ENCODE measurements around the gene SYNPR. TPM values are rescaled to one million over a fixed set of nuclear protein-coding genes. Genes with fewer than 3 reads are reported as not detected.
A peak's percentile ranks its signal among the peaks of the same experiment; 100 is the strongest.

Gene SYNPR
- total and polyA plus RNA-seq, 7 donors, result 0.16 to 1.4 (median 0.32) TPM; not detected in 2

GRCh38 chr3:63328365-63328764 lies 50.3 kb downstream of the SYNPR start:
- Histone ChIP-seq H3K27me3 (no peaks in the 10 kb centered on the region), H3K4me1 (peaks cover 0 to 6% (median 0%) of the 10 kb centered on the region in 4 donors), H3K9me3 (no peaks in the 10 kb centered on the region), H3K36me3 (no peaks in the 10 kb centered on the region), H3K27ac (no peak overlapping the region), H3K4me3 (no peak overlapping the region)
- TF ChIP-seq POLR2A (IDR thresholded peaks at IDR 0.05) (no peak), CTCF (IDR thresholded peaks at IDR 0.05) (no peak), POLR2AphosphoS5 (IDR thresholded peaks at IDR 0.05) (no peak), EP300 (IDR thresholded peaks at IDR 0.05) (no peak)
- intact Hi-C loops (cut with DNase I), result no loop called here
- DNase-seq, result no peak

GRCh38 chr3:63331520-63331919 lies 53.4 kb downstream of the SYNPR start:
- no peaks in the 10 kb centered on the region for H3K9me3 ChIP-seq
- intact Hi-C loops (cut with DNase I), result no loop called here
- TF ChIP-seq EP300 (IDR thresholded peaks at IDR 0.05) (no peak), POLR2A (IDR thresholded peaks at IDR 0.05) (no peak), CTCF (IDR thresholded peaks at IDR 0.05) (no peak), POLR2AphosphoS5 (IDR thresholded peaks at IDR 0.05) (no peak)
- H3K4me3 ChIP-seq, result no peak overlapping the region
- no peak for DNase-seq
- 85 to 88% methylated on average over 3 of the region's 3 CpGs for WGBS, 2 donors
- H3K36me3 ChIP-seq, result no peaks in the 10 kb centered on the region
- H3K4me1 ChIP-seq, result peaks cover 0 to 6% (median 0%) of the 10 kb centered on the region in 4 donors
- H3K27me3 ChIP-seq, result no peaks in the 10 kb centered on the region
- no peak overlapping the region for H3K27ac ChIP-seq

- Histone ChIP-seq H3K27ac (no peak overlapping the region), H3K4me3 (no peak overlapping the region), H3K9me3 (no peaks in the 10 kb centered on the region), H3K36me3 (no peaks in the 10 kb centered on the region), H3K4me1 (no peaks in the 10 kb centered on the region), H3K27me3 (no peaks in the 10 kb centered on the region)
- DNase-seq, result no peak
- intact Hi-C loops (cut with DNase I), result no loop called here
- WGBS, 2 donors, result 84 to 90% methylated on average over 1 of the region's 1 CpG
- TF ChIP-seq EP300 (IDR thresholded peaks at IDR 0.05), result no peak
- TF ChIP-seq POLR2A (IDR thresholded peaks at IDR 0.05), result no peak
- TF ChIP-seq POLR2AphosphoS5 (IDR thresholded peaks at IDR 0.05), result no peak
These were observed 55.7 kb downstream of the SYNPR start for GRCh38 chr3:63333815-63334214.

- H3K36me3 ChIP-seq, result no peaks in the 10 kb centered on the region
- no peak overlapping the region for H3K27ac ChIP-seq
- intact Hi-C loops (cut with DNase I), result no loop called here
- 62 to 77% methylated on average over 2 of the region's 2 CpGs for WGBS, 2 donors
- H3K4me1 ChIP-seq, result peaks cover 0 to 3% (median under 1%) of the 10 kb centered on the region in 4 donors
- DNase-seq, result no peak
- no peaks in the 10 kb centered on the region for H3K9me3 ChIP-seq
- no peak for TF ChIP-seq CTCF (IDR thresholded peaks at IDR 0.05)
- no peak for TF ChIP-seq EP300 (IDR thresholded peaks at IDR 0.05)
- TF ChIP-seq POLR2AphosphoS5 (IDR thresholded peaks at IDR 0.05), result no peak
- no peak for TF ChIP-seq POLR2A (IDR thresholded peaks at IDR 0.05)
- no peak overlapping the region for H3K4me3 ChIP-seq
- no peaks in the 10 kb centered on the region for H3K27me3 ChIP-seq
These were observed 60.2 kb downstream of the SYNPR start for GRCh38 chr3:63338351-63338750.

GRCh38 chr3:63343674-63344073 lies 65.6 kb downstream of the SYNPR start:
- H3K4me1 ChIP-seq, result peaks cover 0 to 13% (median 5%) of the 10 kb centered on the region in 4 donors
- H3K4me3 ChIP-seq, result no peak overlapping the region
- peak; percentile 89 for DNase-seq
- no peaks in the 10 kb centered on the region for H3K27me3 ChIP-seq
- intact Hi-C loops (cut with DNase I), result no loop called here
- 1 to 3% methylated on average over 9 of the region's 9 CpGs for WGBS, 2 donors
- H3K27ac ChIP-seq, result no peak overlapping the region
- H3K9me3 ChIP-seq, result no peaks in the 10 kb centered on the region
- peak in 3 of 4 donors; percentile 39 to 53 (median 48) for TF ChIP-seq POLR2AphosphoS5 (IDR thresholded peaks at IDR 0.05)
- TF ChIP-seq EP300 (IDR thresholded peaks at IDR 0.05), result no peak
- no peak for TF ChIP-seq POLR2A (IDR thresholded peaks at IDR 0.05)
- no peaks in the 10 kb centered on the region for H3K36me3 ChIP-seq

GRCh38 chr3:63344661-63345060 lies 66.6 kb downstream of the SYNPR start:
- H3K27me3 ChIP-seq, result peaks cover 0 to 3% (median 0%) of the 10 kb centered on the region in 3 donors
- intact Hi-C loops (cut with DNase I), result no loop called here
- DNase-seq, result no peak
- 66 to 67% methylated on average over 3 of the region's 3 CpGs for WGBS, 2 donors
- H3K9me3 ChIP-seq, result no peaks in the 10 kb centered on the region
- H3K4me3 ChIP-seq, result no peak overlapping the region
- TF ChIP-seq CTCF (IDR thresholded peaks at IDR 0.05), result no peak
- no peak for TF ChIP-seq EP300 (IDR thresholded peaks at IDR 0.05)
- no peak for TF ChIP-seq POLR2AphosphoS5 (IDR thresholded peaks at IDR 0.05)
- no peak for TF ChIP-seq POLR2A (IDR thresholded peaks at IDR 0.05)
- no peak overlapping the region for H3K27ac ChIP-seq
- no peaks in the 10 kb centered on the region for H3K36me3 ChIP-seq
- peaks cover 0 to 13% (median 5%) of the 10 kb centered on the region in 4 donors for H3K4me1 ChIP-seq
